Stimulated activated CD4-positive, alpha-beta T cell treated with anti-CD3 and anti-CD28 coated beads, Interleukin-2, amount 100 ng/mL, for 4 hours (primary cell): ENCODE measurements around the gene HOXD13.

Source experiments
- DNase-seq: peaks from one replicate; pipeline ENCODE4 v3.0.0-alpha.2; 2020; ENCODE audit warnings: low read depth

Gene HOXD13

GRCh38 chr2:176106581-176107539 lies 14.3 kb downstream of the HOXD13 start, which contains the start of gene HOXD11:
TSS of gene HOXD11 (plus strand) at chr2:176107280. CDS start at chr2:176107356, 76 bp downstream.
- DNase-seq = no peak

- DNase-seq = no peak
These were observed 15.2 kb downstream of the HOXD13 start for GRCh38 chr2:176107731-176108181.

GRCh38 chr2:176109192-176109901 lies 16.8 kb downstream of the HOXD13 start:
- DNase-seq = no peak

- DNase-seq = no peak
These were observed 17.4 kb downstream of the HOXD13 start for GRCh38 chr2:176109946-176110345.

- DNase-seq = no peak
These were observed 18.1 kb downstream of the HOXD13 start for GRCh38 chr2:176110415-176111308.

- DNase-seq = no peak
These were observed 18.8 kb downstream of the HOXD13 start for GRCh38 chr2:176111309-176111663.

- no peak for DNase-seq
These were observed 19.4 kb downstream of the HOXD13 start for GRCh38 chr2:176111846-176112374.

- DNase-seq = no peak
These were observed 20.1 kb downstream of the HOXD13 start for GRCh38 chr2:176112375-176113302.

GRCh38 chr2:176114120-176114929 lies 21.8 kb downstream of the HOXD13 start:
- DNase-seq = no peak

- DNase-seq = no peak
These were observed 22.6 kb downstream of the HOXD13 start for GRCh38 chr2:176114930-176115625.

GRCh38 chr2:176115883-176116813 lies 23.6 kb downstream of the HOXD13 start, which contains the start of gene HOXD10:
TSS of gene HOXD10 (plus strand) at chr2:176116778. CDS start at chr2:176116834, 56 bp downstream.
- DNase-seq = no peak

GRCh38 chr2:176117162-176117822 lies 24.8 kb downstream of the HOXD13 start:
- no peak for DNase-seq

- no peak for DNase-seq
These were observed 25.4 kb downstream of the HOXD13 start for GRCh38 chr2:176117823-176118371.

- no peak for DNase-seq
These were observed 26.2 kb downstream of the HOXD13 start for GRCh38 chr2:176118601-176119339.

- no peak for DNase-seq
These were observed 28.1 kb downstream of the HOXD13 start for GRCh38 chr2:176120364-176121189.
